Activated T-helper 2 cell treated with anti-CD3 and anti-CD28 coated beads, Interferon-gamma antibody, Interleukin-2, Interleukin-4, amounts not matched to agents 10 μg/mL and 5 μg/mL and 100 μg/mL, durations not matched to agents 14 hours and 24 hours and 36 hours (primary cell): Measurements from ENCODE around the gene ZNF385B. TPM values are rescaled to one million over a fixed set of nuclear protein-coding genes. Genes with fewer than 3 reads are reported as not detected.

Experiments used
- DNase-seq: peaks from one replicate; pipeline ENCODE4 v3.0.0; 2021; ENCODE audit warnings: low spot score
- H3K27ac Mint-ChIP-seq: one replicate; pipeline ENCODE4 v1.8.0; 2021; ENCODE audit warnings: mixed read lengths
- H3K27me3 Mint-ChIP-seq: one replicate; pipeline ENCODE4 v1.8.0; 2021; ENCODE audit warnings: low read depth, mixed read lengths
- H3K36me3 Mint-ChIP-seq: one replicate; pipeline ENCODE4 v1.8.0; 2021; ENCODE audit warnings: low read depth, mixed read lengths
- H3K4me1 Mint-ChIP-seq: one replicate; pipeline ENCODE4 v1.8.0; 2021; ENCODE audit warnings: low read depth, mixed read lengths
- H3K4me3 Mint-ChIP-seq: one replicate; pipeline ENCODE4 v1.8.0; 2021; ENCODE audit warnings: low read depth, mild to moderate bottlenecking, moderate library complexity, mixed read lengths
- H3K9me3 Mint-ChIP-seq: one replicate; pipeline ENCODE4 v1.8.0; 2021; ENCODE audit warnings: mixed read lengths
- intact Hi-C: fragments of 100-400 bp; cut with micrococcal nuclease; formaldehyde crosslinking; loops from one replicate; pipeline ENCODE4 v1.15.1; 2023
- total RNA-seq: library from RNA; stranded (reverse); gene quantifications from 2 replicates; pipeline ENCODE4 v1.2.3, GENCODE V29; 2022

The ZNF385B gene
- total RNA-seq, 1 donor from 2014 or later = not detected

DNA sequence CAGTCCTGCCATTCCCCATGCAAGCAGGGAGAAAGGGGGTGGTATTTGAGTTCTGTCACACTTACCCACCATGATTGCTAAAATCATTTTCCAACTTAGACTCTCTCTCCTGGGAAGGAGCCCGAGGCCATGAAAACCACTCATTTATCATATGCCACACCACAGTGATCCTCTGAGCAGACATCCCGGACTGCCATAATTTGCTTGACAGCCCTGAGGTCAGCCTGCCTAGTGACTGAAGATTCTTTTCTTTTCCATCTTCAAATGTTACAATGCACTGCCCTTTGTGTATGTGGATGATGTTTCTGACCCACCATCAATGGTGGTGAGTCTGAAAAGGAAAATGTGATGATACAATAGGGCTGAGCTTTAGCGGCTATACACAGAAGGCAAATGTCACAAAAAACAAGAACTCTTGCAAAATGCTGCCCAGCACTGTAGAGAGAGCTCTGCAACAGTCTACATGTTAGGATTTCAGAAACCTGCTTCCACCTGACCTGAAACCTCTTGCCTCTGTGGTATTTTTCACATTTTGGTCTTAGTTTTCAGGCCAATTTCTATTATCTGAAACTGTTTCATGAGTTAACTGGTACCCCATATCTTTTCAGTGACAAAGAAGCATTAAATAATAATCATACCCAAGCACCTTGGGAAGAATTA is 272.8 kb downstream of the ZNF385B start:
- no peaks in the 10 kb centered on the region for H3K9me3 Mint-ChIP-seq
- DNase-seq = no peak
- no peaks in the 10 kb centered on the region for H3K36me3 Mint-ChIP-seq
- H3K27ac Mint-ChIP-seq = no peak overlapping the region
- no peaks in the 10 kb centered on the region for H3K27me3 Mint-ChIP-seq
- H3K4me1 Mint-ChIP-seq = no peaks in the 10 kb centered on the region
- intact Hi-C loops = no loop called here
- no peak overlapping the region for H3K4me3 Mint-ChIP-seq

DNA sequence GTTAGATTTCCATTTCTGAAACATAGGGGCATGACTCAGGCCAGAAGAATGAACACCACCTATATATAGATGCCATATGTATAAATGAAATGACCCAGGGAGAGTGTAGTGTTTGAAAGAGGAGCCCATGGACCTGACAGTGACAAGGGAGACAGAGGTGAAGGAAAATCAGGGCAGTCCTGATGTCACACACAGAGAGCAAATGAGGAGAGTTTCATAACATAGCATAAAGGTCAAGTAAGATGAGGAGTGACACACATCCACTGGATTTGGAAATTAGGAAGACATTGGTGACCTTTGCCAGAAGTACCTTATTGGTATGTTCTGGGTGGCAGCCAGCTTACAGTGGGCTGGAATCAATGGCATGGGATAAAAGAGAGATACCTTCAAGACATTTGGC is 276.7 kb downstream of the ZNF385B start:
- intact Hi-C loops = no loop called here
- Mint-ChIP-seq H3K9me3 (no peaks in the 10 kb centered on the region), H3K4me1 (no peaks in the 10 kb centered on the region), H3K4me3 (no peak overlapping the region), H3K36me3 (no peaks in the 10 kb centered on the region), H3K27ac (no peak overlapping the region), H3K27me3 (no peaks in the 10 kb centered on the region)
- no peak for DNase-seq

DNA sequence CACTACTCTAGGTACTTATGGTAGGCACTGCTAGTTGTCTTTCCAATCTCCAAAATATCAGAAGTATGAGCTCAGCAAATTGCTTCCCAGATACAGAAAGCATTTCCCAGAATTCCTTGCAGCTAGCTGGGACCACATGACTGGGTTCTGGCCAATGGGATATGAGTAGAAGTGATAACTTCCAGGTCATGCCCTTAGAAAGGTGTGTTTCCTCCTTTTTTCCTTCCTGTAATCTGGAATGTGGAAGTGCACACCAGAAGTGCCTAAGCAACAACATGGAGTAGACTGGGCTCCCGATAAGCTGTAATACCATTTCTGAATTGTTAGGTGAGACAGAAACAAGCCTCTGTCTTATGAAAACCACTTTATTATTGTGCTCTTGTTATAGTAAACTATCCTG is 279.8 kb downstream of the ZNF385B start:
- no peaks in the 10 kb centered on the region for H3K27me3 Mint-ChIP-seq
- H3K36me3 Mint-ChIP-seq = no peaks in the 10 kb centered on the region

DNA sequence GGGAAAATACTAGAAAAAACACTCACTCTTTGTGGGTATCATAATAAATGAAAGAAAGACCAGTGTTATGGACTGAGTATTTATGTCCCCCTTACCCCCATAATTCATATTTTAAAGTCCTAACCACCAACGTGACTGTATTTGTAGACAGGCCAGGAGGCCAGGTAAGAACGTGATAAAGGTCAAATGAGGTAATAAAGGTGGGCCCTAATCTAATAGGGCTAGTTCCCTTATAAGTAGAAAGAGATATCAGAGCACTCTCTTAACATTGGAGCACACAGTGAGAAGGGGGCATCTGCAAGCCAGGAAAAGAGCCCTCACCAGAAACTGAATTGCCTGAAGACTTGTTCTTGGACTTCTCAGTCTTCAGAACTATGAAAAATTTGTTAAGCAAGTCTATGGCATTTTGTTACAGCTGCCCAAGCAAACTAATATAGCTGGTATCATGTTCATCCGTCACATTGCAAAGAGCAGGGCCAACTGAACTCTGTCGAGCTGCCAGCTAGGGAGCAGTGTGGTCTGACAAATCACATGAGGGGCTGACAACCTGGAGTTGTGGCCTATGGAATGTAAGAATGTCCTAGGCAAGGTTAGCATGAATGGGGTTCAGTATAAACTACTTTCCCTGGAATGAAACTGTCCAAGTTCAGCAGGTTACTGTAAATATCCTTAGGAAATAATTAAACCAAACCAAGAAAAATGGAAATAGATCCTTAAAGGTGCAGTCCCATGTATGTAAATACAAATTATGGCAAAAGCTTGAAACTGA is 280.9 kb downstream of the ZNF385B start:
- intact Hi-C loops = no loop called here
- H3K27ac Mint-ChIP-seq = no peak overlapping the region
- H3K36me3 Mint-ChIP-seq = no peaks in the 10 kb centered on the region
- H3K9me3 Mint-ChIP-seq = no peaks in the 10 kb centered on the region
- H3K27me3 Mint-ChIP-seq = peaks cover 4% of the 10 kb centered on the region
- no peak overlapping the region for H3K4me3 Mint-ChIP-seq
- no peaks in the 10 kb centered on the region for H3K4me1 Mint-ChIP-seq
- DNase-seq = no peak

More for the DNA sequence above, 279.8 kb downstream of the ZNF385B start:
- no peaks in the 10 kb centered on the region for H3K9me3 Mint-ChIP-seq
- no peak for DNase-seq
- H3K4me3 Mint-ChIP-seq = no peak overlapping the region
- H3K27ac Mint-ChIP-seq = no peak overlapping the region
- intact Hi-C loops = no loop called here
- H3K4me1 Mint-ChIP-seq = no peaks in the 10 kb centered on the region

DNA sequence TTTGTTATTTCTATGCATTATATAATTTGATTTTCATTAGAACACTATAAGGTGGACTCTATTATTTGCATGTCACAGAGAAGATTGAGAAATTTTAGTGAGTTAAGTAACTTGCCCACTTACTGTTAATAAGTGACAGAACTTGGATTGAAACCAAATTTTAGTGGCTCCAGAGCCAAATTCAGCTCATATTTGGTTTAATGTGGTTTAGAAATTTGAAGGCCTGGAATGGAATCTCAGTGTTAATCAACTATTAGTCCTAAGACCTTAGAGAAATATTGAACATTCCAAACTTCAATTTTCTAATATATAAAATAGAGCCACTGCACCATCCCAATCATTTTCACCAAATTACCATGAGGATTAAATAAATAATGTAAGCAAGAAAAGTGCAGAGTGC is 281.6 kb downstream of the ZNF385B start:
- Mint-ChIP-seq H3K36me3 (no peaks in the 10 kb centered on the region), H3K27ac (no peak overlapping the region), H3K27me3 (peaks cover 4% of the 10 kb centered on the region), H3K9me3 (no peaks in the 10 kb centered on the region), H3K4me3 (no peak overlapping the region), H3K4me1 (no peaks in the 10 kb centered on the region)
- DNase-seq = no peak
- intact Hi-C loops = no loop called here

DNA sequence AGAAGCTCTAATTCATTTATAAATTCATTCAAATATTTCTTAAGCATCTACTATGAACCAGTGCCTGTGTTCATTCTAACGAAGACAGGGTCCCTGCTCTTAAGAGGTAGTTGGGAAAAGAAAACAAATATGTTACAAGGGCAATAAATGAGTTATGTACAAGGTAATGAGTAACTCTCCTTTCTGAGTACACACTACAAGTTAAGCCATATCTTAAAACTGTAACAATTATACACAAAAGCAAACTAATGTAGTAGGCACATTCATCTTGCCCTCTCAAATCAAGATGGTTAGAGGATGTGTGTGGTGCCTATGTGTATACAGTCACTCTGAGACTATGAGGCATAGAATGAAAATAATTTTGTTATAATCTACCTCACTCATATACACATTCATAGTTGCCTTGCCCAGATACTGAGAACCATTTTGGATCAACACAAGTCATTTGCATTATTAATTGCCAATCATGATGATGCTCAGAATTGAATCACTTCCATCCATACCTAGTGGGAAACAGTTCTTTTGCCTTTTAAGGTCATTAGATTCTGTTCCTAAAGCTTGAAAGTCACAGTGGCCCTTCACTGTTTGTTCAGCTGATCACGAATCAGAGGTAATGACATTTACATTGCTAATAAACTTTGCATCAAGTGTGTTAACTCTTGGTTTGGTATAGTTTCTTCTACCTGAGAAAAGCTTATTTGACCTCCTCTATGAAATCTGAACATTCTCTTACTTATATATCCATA is 283.1 kb downstream of the ZNF385B start:
- H3K9me3 Mint-ChIP-seq = no peaks in the 10 kb centered on the region
- no peak overlapping the region for H3K27ac Mint-ChIP-seq
- peaks cover 4% of the 10 kb centered on the region for H3K27me3 Mint-ChIP-seq
- intact Hi-C loops = no loop called here
- DNase-seq = no peak
- no peaks in the 10 kb centered on the region for H3K36me3 Mint-ChIP-seq
- no peak overlapping the region for H3K4me3 Mint-ChIP-seq
- H3K4me1 Mint-ChIP-seq = no peaks in the 10 kb centered on the region

DNA sequence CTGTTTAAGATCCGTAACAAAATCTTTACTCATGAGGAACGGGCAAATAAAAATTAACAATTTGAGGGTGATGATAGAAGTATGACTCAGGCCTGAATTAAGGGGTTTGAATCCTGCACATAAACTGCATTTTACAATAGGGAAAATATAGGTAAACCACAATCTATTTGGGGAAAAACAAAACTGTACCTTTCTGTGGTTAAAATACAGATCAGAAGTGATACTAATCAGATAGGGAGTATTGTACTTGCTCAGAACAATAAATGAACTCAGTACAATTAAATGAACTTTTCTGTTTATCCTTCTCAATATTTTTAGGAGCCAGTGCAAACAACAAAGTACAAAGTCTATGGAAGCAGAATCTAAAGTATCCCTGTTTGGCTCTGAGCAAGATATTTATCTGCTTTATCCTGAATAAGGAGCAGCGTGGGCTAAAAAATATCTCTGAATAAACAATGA is 287.3 kb downstream of the ZNF385B start:
- Mint-ChIP-seq H3K36me3 (no peaks in the 10 kb centered on the region), H3K27ac (no peak overlapping the region), H3K4me1 (no peaks in the 10 kb centered on the region), H3K4me3 (no peak overlapping the region), H3K9me3 (no peaks in the 10 kb centered on the region), H3K27me3 (peaks cover 4% of the 10 kb centered on the region)
- intact Hi-C loops = no loop called here
- DNase-seq = no peak

DNA sequence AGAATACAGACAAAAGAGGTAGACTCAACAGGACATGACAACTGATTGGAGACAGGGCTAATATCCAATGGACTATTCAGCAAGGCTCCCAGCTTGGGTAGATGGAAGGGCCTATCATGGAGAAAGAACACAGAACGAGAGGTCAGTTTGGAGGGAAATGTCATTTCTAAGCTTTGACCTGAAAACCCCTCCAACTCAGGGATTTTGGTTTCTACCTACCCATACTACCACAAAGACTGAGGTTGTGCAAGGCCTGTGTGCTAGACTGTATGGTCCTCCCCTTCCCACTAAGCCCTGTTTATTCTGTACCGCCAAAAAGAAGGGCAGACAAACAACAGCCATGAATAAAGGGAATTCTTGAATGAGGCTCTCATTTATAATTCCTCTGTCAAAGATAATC is 288.9 kb downstream of the ZNF385B start:
- H3K4me1 Mint-ChIP-seq = no peaks in the 10 kb centered on the region
- no peak overlapping the region for H3K27ac Mint-ChIP-seq
- no peak overlapping the region for H3K4me3 Mint-ChIP-seq
- DNase-seq = no peak
- H3K36me3 Mint-ChIP-seq = no peaks in the 10 kb centered on the region
- H3K27me3 Mint-ChIP-seq = peaks cover 4% of the 10 kb centered on the region
- no peaks in the 10 kb centered on the region for H3K9me3 Mint-ChIP-seq
- intact Hi-C loops = no loop called here

DNA sequence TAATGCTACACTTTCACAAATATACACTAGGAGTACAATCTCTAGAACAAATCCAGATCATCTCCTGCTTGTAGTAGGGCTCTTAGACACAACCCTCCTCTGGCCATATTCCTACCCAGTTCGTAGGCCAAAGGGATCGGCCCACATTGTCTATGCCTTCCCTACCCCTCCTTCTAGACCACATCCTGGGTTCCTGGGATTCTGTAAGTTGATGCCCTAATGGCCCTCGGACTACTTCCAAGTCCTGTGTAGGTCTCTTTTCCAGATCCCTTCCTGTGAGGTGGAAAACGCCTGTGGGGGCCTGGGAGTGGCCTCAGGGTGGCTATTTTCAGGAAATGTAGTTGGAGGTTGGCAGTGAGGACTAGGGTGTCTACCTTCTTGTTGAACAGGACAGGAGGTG is 289.7 kb downstream of the ZNF385B start:
- peaks cover 4% of the 10 kb centered on the region for H3K27me3 Mint-ChIP-seq
- no peaks in the 10 kb centered on the region for H3K4me1 Mint-ChIP-seq
- H3K4me3 Mint-ChIP-seq = no peak overlapping the region
- DNase-seq = no peak
- no peaks in the 10 kb centered on the region for H3K9me3 Mint-ChIP-seq
- no peaks in the 10 kb centered on the region for H3K36me3 Mint-ChIP-seq
- intact Hi-C loops = no loop called here
- H3K27ac Mint-ChIP-seq = no peak overlapping the region

DNA sequence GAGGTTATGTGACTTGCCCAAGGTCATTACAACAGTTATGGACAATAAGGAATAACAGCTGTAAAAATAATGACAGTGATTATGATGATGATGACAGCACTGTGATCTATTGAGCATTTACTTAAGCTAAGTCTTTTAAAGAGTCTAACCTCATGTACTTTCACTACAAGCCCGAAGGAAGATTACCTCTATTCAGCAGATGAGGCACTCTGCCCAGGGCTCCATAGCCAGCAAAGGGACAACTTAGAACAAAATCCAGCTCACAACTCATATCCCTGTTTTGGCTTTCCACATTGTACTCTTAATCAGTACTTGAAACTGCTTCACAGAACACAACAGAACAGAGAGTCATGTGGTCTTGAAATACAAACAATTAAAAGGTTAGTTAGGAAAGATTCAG is 290.2 kb downstream of the ZNF385B start:
- Mint-ChIP-seq H3K4me3 (no peak overlapping the region), H3K27ac (no peak overlapping the region), H3K4me1 (no peaks in the 10 kb centered on the region), H3K27me3 (peaks cover 4% of the 10 kb centered on the region), H3K9me3 (no peaks in the 10 kb centered on the region), H3K36me3 (no peaks in the 10 kb centered on the region)
- no peak for DNase-seq
- intact Hi-C loops = no loop called here

DNA sequence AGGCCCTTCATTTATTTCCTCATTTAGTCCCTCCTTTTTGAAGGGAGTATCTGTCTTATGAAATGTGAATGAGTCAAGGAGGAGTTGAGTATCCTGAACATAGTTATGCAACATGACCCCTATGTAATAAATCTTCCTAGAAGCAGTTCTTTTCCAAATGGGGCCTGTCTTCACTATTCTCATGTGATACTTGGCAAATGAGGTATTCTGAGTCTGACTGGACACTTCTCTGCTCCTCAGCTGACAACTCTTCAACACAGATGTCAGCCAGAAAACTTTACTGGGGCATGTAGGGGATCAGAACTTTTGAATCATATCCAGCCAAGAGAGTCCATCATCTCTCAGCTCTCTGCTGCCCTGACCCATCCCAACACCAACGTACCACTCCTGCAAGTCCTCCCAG is 291.6 kb downstream of the ZNF385B start:
- no peak overlapping the region for H3K27ac Mint-ChIP-seq
- H3K36me3 Mint-ChIP-seq = no peaks in the 10 kb centered on the region
- no peaks in the 10 kb centered on the region for H3K27me3 Mint-ChIP-seq
- intact Hi-C loops = no loop called here
- DNase-seq = no peak
- H3K9me3 Mint-ChIP-seq = no peaks in the 10 kb centered on the region
- no peaks in the 10 kb centered on the region for H3K4me1 Mint-ChIP-seq
- no peak overlapping the region for H3K4me3 Mint-ChIP-seq

DNA sequence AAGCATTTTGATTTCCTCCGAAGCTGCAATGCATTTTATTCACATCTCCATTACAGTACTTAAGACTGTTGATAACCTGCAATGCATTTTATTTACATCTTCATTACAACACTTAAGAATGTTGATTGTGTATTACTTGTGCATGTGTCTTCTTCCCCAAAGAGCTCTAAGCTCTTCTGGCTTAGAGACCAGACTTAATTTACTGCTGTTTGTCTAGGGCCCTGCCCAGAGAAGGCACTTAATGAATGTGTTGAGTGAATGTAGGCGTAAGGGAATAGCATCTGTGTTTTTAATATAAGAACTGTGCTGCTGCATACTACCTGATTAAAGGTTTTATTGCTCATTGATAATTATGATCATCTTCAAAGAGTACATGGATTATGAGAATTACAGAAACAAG is 295.6 kb downstream of the ZNF385B start:
- H3K36me3 Mint-ChIP-seq = no peaks in the 10 kb centered on the region

DNA sequence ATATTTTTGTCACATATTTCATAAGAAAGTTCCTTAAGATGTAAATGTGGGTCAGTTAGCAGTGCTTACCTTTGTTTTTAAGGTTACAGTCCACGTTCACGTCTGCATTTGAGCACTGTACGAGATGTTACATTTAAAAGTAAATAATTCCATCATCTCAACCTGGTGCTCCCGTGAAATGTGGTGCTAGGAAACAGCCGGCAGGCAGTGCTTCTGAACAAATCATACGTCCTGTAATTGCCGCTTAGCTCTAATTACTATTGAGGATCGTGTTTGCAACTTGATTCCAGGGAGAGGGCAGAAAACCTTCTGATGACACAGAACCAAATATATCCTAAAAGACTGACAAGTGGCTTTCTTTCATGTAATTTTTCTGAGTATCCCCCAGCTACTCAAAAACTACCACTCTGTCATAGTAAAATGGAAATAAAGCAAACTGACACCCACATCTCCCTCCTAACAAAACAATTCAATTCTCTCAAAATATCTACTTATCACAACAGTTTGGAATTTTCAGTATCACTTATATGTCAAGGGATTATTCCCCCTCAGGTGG is 299.0 kb downstream of the ZNF385B start:
- intact Hi-C loops = no loop called here
- no peaks in the 10 kb centered on the region for H3K9me3 Mint-ChIP-seq
- H3K27ac Mint-ChIP-seq = no peak overlapping the region
- H3K4me3 Mint-ChIP-seq = no peak overlapping the region
- H3K27me3 Mint-ChIP-seq = peaks cover 3% of the 10 kb centered on the region
- no peaks in the 10 kb centered on the region for H3K4me1 Mint-ChIP-seq
- no peaks in the 10 kb centered on the region for H3K36me3 Mint-ChIP-seq
- DNase-seq = no peak

More for the DNA sequence above, 295.6 kb downstream of the ZNF385B start:
- Mint-ChIP-seq H3K27me3 (peaks cover 3% of the 10 kb centered on the region), H3K4me1 (no peaks in the 10 kb centered on the region), H3K27ac (no peak overlapping the region), H3K4me3 (no peak overlapping the region), H3K9me3 (no peaks in the 10 kb centered on the region)
- DNase-seq = no peak
- intact Hi-C loops = no loop called here
